Karpas-422 (cell line): ENCODE measurements around the gene ACAP1. TPM values are rescaled to one million over a fixed set of nuclear protein-coding genes. Genes with fewer than 3 reads are reported as not detected.
A peak's percentile ranks its signal among the peaks of the same experiment; 100 is the strongest.

Experiments
- DNase-seq: peaks from one replicate; pipeline ENCODE4 v3.0.0-alpha.2; 2015
- H2AFZ ChIP-seq: fragments of 200-600 bp; sonication (generic); 2 replicates; pipeline ENCODE4 v1.6.1; 2014; ENCODE audit warnings: antibody characterized with exemption, low read length, mixed read lengths
- H3K27ac ChIP-seq: fragments of 200-600 bp; sonication (generic); 2 replicates; pipeline ENCODE4 v1.5.1; 2014; ENCODE audit warnings: mild to moderate bottlenecking, low read length, moderate library complexity
- H3K27me3 ChIP-seq: fragments of 200-600 bp; sonication (generic); 2 replicates; pipeline ENCODE4 v1.6.1; 2014; ENCODE audit warnings: low read length, mixed read lengths
- H3K36me3 ChIP-seq: fragments of 200-600 bp; sonication (generic); 2 replicates; pipeline ENCODE4 v1.6.1; 2014; ENCODE audit warnings: low read length, mixed read lengths; ENCODE audit not compliant: insufficient read depth
- H3K4me1 ChIP-seq: fragments of 200-600 bp; sonication (generic); 2 replicates; pipeline ENCODE4 v1.6.1; 2014; ENCODE audit warnings: mild to moderate bottlenecking, low read length, mixed read lengths
- H3K4me2 ChIP-seq: fragments of 200-600 bp; sonication (generic); 2 replicates; pipeline ENCODE4 v1.6.1; 2014; ENCODE audit warnings: low read length, low read depth, mild to moderate bottlenecking; ENCODE audit not compliant: poor library complexity, severe bottlenecking
- H3K4me3 ChIP-seq: fragments of 200-600 bp; sonication (generic); 2 replicates; pipeline ENCODE4 v1.5.1; 2014; ENCODE audit warnings: mild to moderate bottlenecking, antibody characterized with exemption, low read length, mixed read lengths
- H3K79me2 ChIP-seq: fragments of 200-600 bp; sonication (generic); 2 replicates; pipeline ENCODE4 v1.6.1; 2014; ENCODE audit warnings: mild to moderate bottlenecking, low read length, mixed read lengths
- H3K9ac ChIP-seq: fragments of 200-600 bp; sonication (generic); 2 replicates; pipeline ENCODE4 v1.6.0; 2014; ENCODE audit warnings: low read length
- H3K9me2 ChIP-seq: fragments of 200-600 bp; sonication (generic), shearing (Covaris generic); replicated peaks from 2 replicates; pipeline ENCODE4 v1.6.0; 2014; ENCODE audit warnings: mild to moderate bottlenecking, low read length, moderate library complexity; ENCODE audit not compliant: insufficient read depth
- H3K9me3 ChIP-seq: fragments of 300-700, 200-600 bp; sonication (generic); 2 replicates; pipeline ENCODE4 v1.6.1; 2014; ENCODE audit warnings: low read length, mixed read lengths
- H4K20me1 ChIP-seq: fragments of 200-600 bp; sonication (generic); 2 replicates; pipeline ENCODE4 v1.6.1; 2014; ENCODE audit warnings: mild to moderate bottlenecking, antibody characterized with exemption, low read length, low read depth; ENCODE audit not compliant: insufficient read depth
- total RNA-seq: library from RNA; depleted of rRNA; stranded (reverse); fragments of >200 nt; shearing (Covaris generic); gene quantifications from 2 replicates; pipeline ENCODE4 v1.2.3, GENCODE V29; 2014; ENCODE audit warnings: low replicate concordance

The ACAP1 gene
- total RNA-seq, 1 experiment from 2014 or later, result 51.0 TPM

DNA sequence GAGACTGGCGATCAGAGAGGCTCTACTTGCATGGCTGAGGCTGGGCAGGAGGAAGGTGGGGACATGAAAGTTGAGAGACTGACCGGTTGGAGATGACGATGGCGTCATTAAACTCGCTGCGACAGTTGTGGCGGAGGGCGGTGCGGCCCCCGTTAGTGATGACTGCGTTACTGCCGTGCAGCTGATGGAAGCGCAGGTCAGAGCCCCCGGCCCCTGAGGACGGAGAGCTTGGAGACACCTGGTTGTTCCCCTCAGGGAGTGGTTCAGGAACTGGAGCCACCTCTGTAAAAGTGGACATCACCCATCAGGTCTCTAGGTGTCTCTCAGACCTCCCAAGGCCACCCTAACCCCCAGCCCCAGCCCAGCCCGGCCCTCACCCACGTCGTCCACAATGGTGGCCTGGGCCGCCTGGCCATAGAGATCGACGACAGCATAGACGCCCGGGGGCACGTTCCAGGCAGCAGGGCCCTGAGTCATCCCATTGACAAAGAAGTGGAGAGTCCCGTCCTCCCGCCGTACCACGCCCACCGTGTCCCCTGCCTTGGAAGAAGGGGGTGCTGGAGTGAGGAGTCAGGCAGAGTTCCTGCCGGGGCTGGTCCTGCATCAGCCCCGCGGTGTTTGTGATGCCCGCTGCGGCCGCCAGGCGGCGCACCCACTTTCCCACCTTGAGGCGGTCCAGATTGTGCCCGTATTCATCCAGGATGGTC is 12.4 kb upstream of the ACAP1 start:
- Histone ChIP-seq H3K4me1 (peaks cover 11% of the 10 kb centered on the region), H3K9me3 (no peaks in the 10 kb centered on the region), H3K4me3 (no peak overlapping the region), H3K4me2 (no peak overlapping the region), H3K36me3 (peaks cover 20% of the 10 kb centered on the region), H2AFZ (no peak overlapping the region), H3K27ac (no peak overlapping the region), H3K79me2 (peaks cover 23% of the 10 kb centered on the region), H4K20me1 (no peaks in the 10 kb centered on the region), H3K9me2 (no peaks in the 10 kb centered on the region), H3K9ac (no peak overlapping the region; the same call in 1 of the 2 replicates), H3K27me3 (no peaks in the 10 kb centered on the region)
- DNase-seq, result peak; percentile 73

DNA sequence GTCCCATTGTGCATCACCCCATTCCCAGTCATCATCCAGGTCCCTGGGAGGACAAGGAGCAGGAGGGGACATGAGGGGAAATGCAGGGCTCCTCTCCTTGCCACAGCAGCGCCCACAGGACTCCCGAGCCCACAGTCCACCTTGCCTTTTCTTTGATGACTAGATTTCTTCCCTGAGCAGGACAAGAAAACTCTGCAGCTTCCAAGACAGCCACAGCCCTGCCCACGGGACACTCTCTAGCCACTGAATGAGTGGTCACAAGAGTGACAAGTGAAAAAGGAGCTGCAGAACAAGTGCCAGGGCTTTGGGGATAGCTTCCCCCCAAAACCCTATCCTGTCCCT is 11.9 kb upstream of the ACAP1 start:
- Histone ChIP-seq H3K9ac (no peak overlapping the region; the same call in 1 of the 2 replicates), H3K9me3 (no peaks in the 10 kb centered on the region), H3K4me2 (no peak overlapping the region), H3K4me1 (peaks cover 11% of the 10 kb centered on the region), H3K27me3 (no peaks in the 10 kb centered on the region), H3K36me3 (peaks cover 20% of the 10 kb centered on the region), H2AFZ (no peak overlapping the region), H4K20me1 (no peaks in the 10 kb centered on the region), H3K79me2 (peaks cover 24% of the 10 kb centered on the region), H3K27ac (no peak overlapping the region), H3K9me2 (no peaks in the 10 kb centered on the region), H3K4me3 (no peak overlapping the region)
- no peak for DNase-seq

DNA sequence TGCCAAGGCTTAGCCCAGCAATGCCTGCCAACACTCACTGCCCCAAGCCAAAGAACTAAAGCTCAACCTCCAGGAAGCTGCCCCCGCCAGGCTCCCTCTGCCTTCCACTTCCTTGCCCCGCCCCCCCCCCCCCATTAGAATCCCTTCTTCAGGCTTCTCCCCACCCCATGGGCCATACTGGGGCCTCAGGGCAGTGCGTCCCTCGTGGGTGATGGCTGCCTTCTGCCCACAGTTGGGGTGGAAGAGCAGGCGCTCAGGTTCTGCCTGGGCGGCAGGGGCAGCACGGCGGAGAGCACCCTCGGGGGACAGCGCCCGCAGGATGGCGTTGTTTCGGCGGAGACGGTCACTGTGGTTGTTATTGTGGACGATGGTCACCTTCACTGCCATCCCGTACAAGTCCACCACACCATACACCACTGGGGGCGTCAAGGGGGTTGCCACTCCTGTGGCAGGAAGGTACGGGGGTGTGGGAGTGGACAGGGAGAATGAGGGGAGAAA is 11.2 kb upstream of the ACAP1 start:
- Histone ChIP-seq H3K79me2 (peaks cover 24% of the 10 kb centered on the region), H2AFZ (no peak overlapping the region), H3K9ac (no peak overlapping the region), H3K36me3 (peaks cover 20% of the 10 kb centered on the region), H3K4me2 (no peak overlapping the region), H3K9me2 (no peaks in the 10 kb centered on the region), H4K20me1 (no peaks in the 10 kb centered on the region), H3K9me3 (no peaks in the 10 kb centered on the region), H3K4me1 (peaks cover 16% of the 10 kb centered on the region), H3K27me3 (no peaks in the 10 kb centered on the region), H3K27ac (no peak overlapping the region), H3K4me3 (no peak overlapping the region)
- no peak for DNase-seq

DNA sequence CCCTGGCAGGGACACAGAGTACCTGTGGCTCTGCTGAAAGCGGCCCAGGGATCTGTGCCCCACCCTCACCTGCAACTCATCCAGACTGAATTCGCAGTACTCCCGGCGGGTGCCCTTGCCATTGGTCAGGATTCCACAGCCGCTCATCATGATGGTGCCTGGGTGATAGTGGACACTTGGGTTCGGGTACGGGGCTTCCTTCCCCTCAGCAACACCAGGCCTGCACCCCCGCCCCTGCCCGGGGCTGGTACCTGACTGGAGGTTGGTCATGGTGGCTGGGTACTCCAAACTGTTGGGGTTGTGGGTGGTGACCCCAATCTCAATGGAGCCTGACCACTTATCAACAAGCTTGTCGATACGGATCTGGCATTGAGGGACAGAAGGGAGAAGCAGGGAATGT is 10.1 kb upstream of the ACAP1 start:
- no peaks in the 10 kb centered on the region for H3K9me3 ChIP-seq
- H3K9ac ChIP-seq, result no peak overlapping the region
- no peak overlapping the region for H3K4me2 ChIP-seq
- peaks cover 14% of the 10 kb centered on the region; the same call in 1 of the 2 replicates for H3K36me3 ChIP-seq
- no peak overlapping the region for H2AFZ ChIP-seq
- no peak for DNase-seq
- H3K4me3 ChIP-seq, result no peak overlapping the region
- peaks cover 23% of the 10 kb centered on the region for H3K4me1 ChIP-seq
- no peak overlapping the region for H3K27ac ChIP-seq
- H3K9me2 ChIP-seq, result no peaks in the 10 kb centered on the region
- no peaks in the 10 kb centered on the region for H4K20me1 ChIP-seq
- peaks cover 24% of the 10 kb centered on the region for H3K79me2 ChIP-seq
- H3K27me3 ChIP-seq, result no peaks in the 10 kb centered on the region

DNA sequence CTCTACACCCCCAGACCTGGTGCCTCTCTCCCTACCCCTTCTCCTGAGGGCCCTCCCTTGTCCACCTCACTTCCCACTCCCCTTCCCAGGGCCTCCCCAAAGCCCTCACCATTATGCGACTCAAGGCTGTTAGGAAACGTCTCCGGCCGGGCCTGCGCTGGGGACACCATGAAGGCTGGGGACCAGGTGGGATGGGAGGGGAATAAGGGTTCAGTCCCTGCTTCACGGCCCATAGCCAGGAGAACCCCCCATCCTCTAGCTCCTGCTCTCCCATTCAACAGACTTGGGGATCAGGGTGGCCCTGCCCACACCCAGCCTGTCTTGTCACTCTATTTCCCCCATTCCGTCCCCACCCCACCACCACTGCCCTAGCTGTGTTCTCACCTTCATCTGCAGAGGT is 9.3 kb upstream of the ACAP1 start:
- H3K4me2 ChIP-seq, result no peak overlapping the region
- no peak overlapping the region for H3K4me3 ChIP-seq
- H3K36me3 ChIP-seq, result peaks cover 14% of the 10 kb centered on the region; the same call in 1 of the 2 replicates
- H4K20me1 ChIP-seq, result no peaks in the 10 kb centered on the region
- H3K9me3 ChIP-seq, result no peaks in the 10 kb centered on the region
- no peak overlapping the region for H3K27ac ChIP-seq
- H3K79me2 ChIP-seq, result peaks cover 24% of the 10 kb centered on the region
- H3K27me3 ChIP-seq, result no peaks in the 10 kb centered on the region
- no peaks in the 10 kb centered on the region for H3K9me2 ChIP-seq
- H3K4me1 ChIP-seq, result peaks cover 23% of the 10 kb centered on the region
- H2AFZ ChIP-seq, result no peak overlapping the region
- peak overlapping the region; percentile 94; the same call in 1 of the 2 replicates for H3K9ac ChIP-seq
- DNase-seq, result no peak

DNA sequence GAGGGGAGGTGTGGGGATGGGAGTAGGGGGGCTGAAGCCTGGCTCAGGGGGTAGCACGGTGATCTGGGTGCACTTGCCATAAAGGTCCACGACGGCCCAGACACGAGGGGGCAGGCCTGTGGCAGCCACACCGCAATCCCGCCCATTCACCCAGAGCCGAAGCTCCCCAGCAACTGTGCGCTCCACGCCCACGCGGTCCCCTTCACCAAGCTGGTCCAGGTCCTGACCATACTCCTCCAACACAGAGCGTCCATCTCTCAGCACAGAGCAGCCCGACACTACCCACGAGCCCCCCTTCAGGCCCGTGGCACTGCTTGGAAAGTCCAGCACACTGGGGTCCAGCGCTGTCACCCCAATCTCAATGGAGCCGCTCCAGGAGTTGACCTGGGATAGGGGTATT is 8.8 kb upstream of the ACAP1 start:
- H3K27me3 ChIP-seq, result no peaks in the 10 kb centered on the region
- no peak for DNase-seq
- H3K9me2 ChIP-seq, result no peaks in the 10 kb centered on the region
- H3K9me3 ChIP-seq, result no peaks in the 10 kb centered on the region
- peak overlapping the region; percentile 99 for H3K4me2 ChIP-seq
- H3K36me3 ChIP-seq, result peaks cover 13% of the 10 kb centered on the region; the same call in 1 of the 2 replicates
- H3K4me1 ChIP-seq, result peaks cover 23% of the 10 kb centered on the region
- peaks cover 24% of the 10 kb centered on the region for H3K79me2 ChIP-seq
- H4K20me1 ChIP-seq, result no peaks in the 10 kb centered on the region
- H3K4me3 ChIP-seq, result peak overlapping the region; percentile 99; the same call in 1 of the 2 replicates
- H2AFZ ChIP-seq, result no peak overlapping the region
- H3K9ac ChIP-seq, result peak overlapping the region; percentile 94
- no peak overlapping the region for H3K27ac ChIP-seq

DNA sequence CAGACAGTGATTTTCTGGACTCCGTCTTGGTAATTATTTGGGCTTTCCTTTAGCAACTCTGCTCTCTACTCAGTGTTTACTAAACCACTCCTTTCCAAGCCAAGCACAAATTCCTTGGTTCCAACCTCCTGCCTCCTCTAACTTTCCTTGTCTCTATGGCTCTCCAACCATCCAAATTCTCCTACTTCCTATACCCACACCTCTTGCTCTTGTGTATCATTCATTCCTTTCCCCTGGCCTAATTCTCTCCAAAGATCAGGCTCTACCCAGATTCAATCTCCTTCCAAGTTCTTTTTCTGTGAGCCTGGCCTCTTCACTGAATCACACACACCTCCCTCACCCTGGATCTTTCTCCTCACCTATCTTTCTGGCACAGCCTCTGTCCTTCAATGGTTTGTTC is 8.3 kb upstream of the ACAP1 start:
- Histone ChIP-seq H3K9me3 (no peaks in the 10 kb centered on the region), H3K27me3 (no peaks in the 10 kb centered on the region), H3K27ac (no peak overlapping the region), H3K4me1 (peaks cover 23% of the 10 kb centered on the region), H3K9me2 (no peaks in the 10 kb centered on the region), H3K36me3 (peaks cover 8% of the 10 kb centered on the region; the same call in 1 of the 2 replicates), H4K20me1 (no peaks in the 10 kb centered on the region), H3K4me3 (peak overlapping the region; percentile 99), H3K4me2 (peak overlapping the region; percentile 99), H2AFZ (no peak overlapping the region), H3K79me2 (peaks cover 24% of the 10 kb centered on the region), H3K9ac (peak overlapping the region; percentile 94)
- no peak for DNase-seq

DNA sequence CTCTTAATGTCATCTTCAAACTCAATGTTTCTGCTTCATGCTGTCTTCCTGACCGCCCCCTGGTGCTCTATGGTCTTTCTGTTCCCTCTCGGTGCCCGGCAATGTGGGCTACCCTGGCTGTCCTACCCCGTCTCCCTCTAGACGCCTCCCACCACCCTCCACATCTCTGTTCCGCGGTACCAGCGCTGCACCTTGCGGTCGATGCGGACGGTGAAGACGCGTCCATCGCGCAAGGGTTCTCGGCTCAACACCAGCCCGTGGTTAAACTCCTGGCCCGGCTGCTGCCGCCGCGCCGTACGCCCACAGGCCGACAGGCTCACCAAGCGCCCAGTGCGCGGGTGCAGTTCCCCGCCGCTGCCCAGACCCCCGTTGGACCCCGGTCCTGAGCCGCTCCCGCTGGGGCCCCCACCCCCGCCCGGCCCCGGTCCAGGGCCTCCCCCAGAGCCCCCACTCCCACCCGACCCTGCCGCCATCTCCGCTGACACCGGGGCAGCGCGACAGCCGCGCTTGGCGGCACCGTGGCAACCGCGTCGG is 7.4 kb upstream of the ACAP1 start, which contains the start of gene NEURL4:
TSS of gene NEURL4 (minus strand) at position 496 of the 534 bp plus-strand sequence. CDS start at position 473, 23 bp downstream.
- no peaks in the 10 kb centered on the region for H4K20me1 ChIP-seq
- peaks cover 24% of the 10 kb centered on the region for H3K79me2 ChIP-seq
- H3K27ac ChIP-seq, result peak within 1 kb of the TSS; percentile 75
- peaks cover 23% of the 10 kb centered on the region for H3K4me1 ChIP-seq
- H3K9me2 ChIP-seq, result no peaks in the 10 kb centered on the region
- no peaks in the 10 kb centered on the region for H3K27me3 ChIP-seq
- H2AFZ ChIP-seq, result peak within 1 kb of the TSS; percentile 78
- H3K9me3 ChIP-seq, result no peaks in the 10 kb centered on the region
- H3K4me2 ChIP-seq, result peak within 1 kb of the TSS; percentile 99
- peak within 1 kb of the TSS; percentile 99 for H3K4me3 ChIP-seq
- DNase-seq, result no peak
- H3K36me3 ChIP-seq, result no peaks in the 10 kb centered on the region; the same call in 1 of the 2 replicates
- H3K9ac ChIP-seq, result peak within 1 kb of the TSS; percentile 94
